K562 (cell line): ENCODE data around the gene TKTL1. TPM values are rescaled to one million over a fixed set of nuclear protein-coding genes. Genes with fewer than 3 reads are reported as not detected.

Source experiments
- BRF1 ChIP-seq: IDR thresholded peaks from 3 replicates; pipeline ENCODE4 v1.6.1; 2011; ENCODE audit warnings: borderline replicate concordance, mild to moderate bottlenecking; ENCODE audit not compliant: insufficient read length; ENCODE audit errors: extremely low read depth
- ELF1 ChIP-seq: fragments of 200-800 bp; sonication (Bioruptor generic); IDR thresholded peaks from 2 replicates; pipeline ENCODE4 v1.6.1; 2016; ENCODE audit warnings: missing genetic modification characterization, missing compliant biosample characterization
- HLTF ChIP-seq: fragments of 450-650 bp; IDR thresholded peaks from 2 replicates; pipeline ENCODE4 v1.6.1; 2016
- KAT7 ChIP-seq: sonication (generic); formaldehyde crosslinking; IDR thresholded peaks from 2 replicates; pipeline ENCODE4 v1.8.0; 2022; ENCODE audit warnings: missing genetic modification reagents, mild to moderate bottlenecking, borderline replicate concordance
- POLR2AphosphoS2 ChIP-seq: IDR thresholded peaks from 2 replicates; pipeline ENCODE4 v1.6.1; 2012; ENCODE audit warnings: low read length, improper control_type of control experiment
- PRPF4 ChIP-seq: fragments of 200-400 bp; formaldehyde crosslinking; IDR thresholded peaks from one replicate; pipeline ENCODE4 v1.6.1; 2017; ENCODE audit warnings: low read length, low read depth, mild to moderate bottlenecking; ENCODE audit not compliant: insufficient read depth, poor library complexity, severe bottlenecking
- TEAD4 ChIP-seq, 2 experiments: sonication (generic) in 1 of 2; formaldehyde crosslinking in 1 of 2; IDR thresholded peaks; 2 replicates each; pipeline versions ENCODE4 v1.6.1 to v1.8.0; 2012 to 2022; ENCODE audit warnings: borderline replicate concordance in 1 of 2, inconsistent platforms in 1 of 2, low read length in 1 of 2, mild to moderate bottlenecking in 1 of 2, missing genetic modification reagents in 1 of 2
- ZC3H8 ChIP-seq: fragments of 450-650 bp; IDR thresholded peaks from 2 replicates; pipeline ENCODE4 v1.6.1; 2017
- ZNF518B ChIP-seq: fragments of 250-450 bp; sonication (Bioruptor Pico); IDR thresholded peaks from 2 replicates; pipeline ENCODE4 v1.5.0; 2021; ENCODE audit warnings: mild to moderate bottlenecking, moderate library complexity
- ZNF589 ChIP-seq: fragments of 200-800 bp; sonication (Bioruptor generic); IDR thresholded peaks from 2 replicates; pipeline ENCODE4 v1.6.1; 2016; ENCODE audit warnings: low read depth, missing genetic modification characterization, missing compliant biosample characterization
- polyA plus RNA-seq, 8 experiments: library from polyadenylated mRNA; depleted of rRNA in 4 of 8; stranded (reverse) in 5 of 8; unstranded in 3 of 8; fragments of >200 nt; fragmentation: Nextera tagmentation in 2 of 8; fragmentation: Illumina TruSeq in 1 of 8; extraction: Ambion mirVana in 2 of 8; extraction: Trizol in 1 of 8; gene quantifications; 2 replicates each; pipeline versions ENCODE4 v1.2.1 to v1.2.3, GENCODE V29; 2011 to 2014; ENCODE audit warnings: inconsistent platforms in 1 of 8, missing spikeins in 1 of 8
- total RNA-seq, 7 experiments: library from RNA; depleted of rRNA in 6 of 7; stranded (reverse); fragments of >200 nt in 6 of 7; fragmentation: Illumina TruSeq in 2 of 7; extraction: Trizol in 2 of 7; gene quantifications; 2 replicates each; pipeline versions ENCODE4 v1.2.1 to v1.2.3, GENCODE V29; 2011 to 2021; ENCODE audit warnings: low replicate concordance in 1 of 7

Gene TKTL1
- total and polyA plus RNA-seq, 9 of the 15 experiments (the other 6 are each of a cell fraction or from before 2014, with no cell fraction given) = 0.18 to 0.71 (median 0.38) TPM

GRCh38 chrX:154379569-154379951 is 84.0 kb downstream of the TKTL1 start (continued):
- TF ChIP-seq ZNF518B = no peak
- no peak for TF ChIP-seq ZNF589 (CRISPR knock-in tag)
- TF ChIP-seq KAT7 (CRISPR knock-in tag) = peak; percentile 80; the same call in 1 of the 2 replicates
- no peak for TF ChIP-seq PRPF4
- 0 out of 2 replicates have a peak, but pooled peaks have one; percentile 46 for TF ChIP-seq ELF1 (tag)
- TF ChIP-seq HLTF = no peak
- 0 out of 2 replicates have a peak, but pooled peaks have one; percentile 2 for TF ChIP-seq TEAD4 (IDR thresholded peaks at IDR 0.05; ENCODE audit: low read length)
- no peak for TF ChIP-seq TEAD4 (CRISPR knock-in tag; IDR thresholded peaks at IDR 0.05; ENCODE audit: borderline replicate concordance)
- TF ChIP-seq ZC3H8 = no peak
- TF ChIP-seq BRF1 = no peak
- no peak for TF ChIP-seq POLR2AphosphoS2

Other genes starting within 250 kb of the TKTL1 start
Only the 7 nearest of the 19 such genes appear.
- not detected in 2 replicates for gene OPN1MW, start 113.2 kb upstream of the TKTL1 start, total RNA-seq (2014; rRNA removed)
- not detected in 2 replicates for gene OPN1MW, start 113.2 kb upstream of the TKTL1 start, total RNA-seq (2014; rRNA removed; fragmentation: Illumina TruSeq; extraction: Trizol)
- not detected in 2 replicates for gene OPN1MW, start 113.2 kb upstream of the TKTL1 start, total RNA-seq (2015; rRNA removed; fragmentation: Illumina TruSeq; extraction: Trizol)
- not detected in 2 replicates for gene OPN1MW, start 113.2 kb upstream of the TKTL1 start, total RNA-seq (2021)
- not detected in 2 replicates for gene OPN1MW, start 113.2 kb upstream of the TKTL1 start, polyA plus RNA-seq (2011; rRNA removed)
- gene OPN1MW, start 113.2 kb upstream of the TKTL1 start, polyA plus RNA-seq (2014; fragmentation: Illumina TruSeq; extraction: Trizol) = not detected in 2 replicates
- not detected for gene OPN1MW, start 113.2 kb upstream of the TKTL1 start, polyA plus RNA-seq (2014; fragmentation: Nextera tagmentation; extraction: Ambion mirVana)
- gene OPN1MW, start 113.2 kb upstream of the TKTL1 start, polyA plus RNA-seq (2014; rRNA removed) = not detected in 2 replicates
- gene OPN1MW2, start 76.0 kb upstream of the TKTL1 start, total RNA-seq (2014; rRNA removed) = not detected in 2 replicates
- not detected in 2 replicates for gene OPN1MW2, start 76.0 kb upstream of the TKTL1 start, total RNA-seq (2014; rRNA removed; fragmentation: Illumina TruSeq; extraction: Trizol)
- gene OPN1MW2, start 76.0 kb upstream of the TKTL1 start, total RNA-seq (2015; rRNA removed; fragmentation: Illumina TruSeq; extraction: Trizol) = not detected in 2 replicates
- not detected in 2 replicates for gene OPN1MW2, start 76.0 kb upstream of the TKTL1 start, total RNA-seq (2021)
- 0.14 TPM in 1 of 2 replicates, not detected in the other for gene OPN1MW2, start 76.0 kb upstream of the TKTL1 start, polyA plus RNA-seq (2011; rRNA removed)
- 0.17 TPM in 1 of 2 replicates, not detected in the other for gene OPN1MW2, start 76.0 kb upstream of the TKTL1 start, polyA plus RNA-seq (2014; fragmentation: Illumina TruSeq; extraction: Trizol)
- under 1 TPM in 1 of 2 experiments, not detected in 1; 0.06 TPM for gene OPN1MW2, start 76.0 kb upstream of the TKTL1 start, polyA plus RNA-seq (2014; fragmentation: Nextera tagmentation; extraction: Ambion mirVana)
- gene OPN1MW2, start 76.0 kb upstream of the TKTL1 start, polyA plus RNA-seq (2014; rRNA removed) = not detected in 2 replicates
- not detected in 2 replicates for gene OPN1MW3, start 38.2 kb upstream of the TKTL1 start, total RNA-seq (2014; rRNA removed)
- gene OPN1MW3, start 38.2 kb upstream of the TKTL1 start, total RNA-seq (2014; rRNA removed; fragmentation: Illumina TruSeq; extraction: Trizol) = not detected in 2 replicates
- not detected in 2 replicates for gene OPN1MW3, start 38.2 kb upstream of the TKTL1 start, total RNA-seq (2015; rRNA removed; fragmentation: Illumina TruSeq; extraction: Trizol)
- gene OPN1MW3, start 38.2 kb upstream of the TKTL1 start, total RNA-seq (2021) = not detected in 2 replicates
- gene OPN1MW3, start 38.2 kb upstream of the TKTL1 start, polyA plus RNA-seq (2011; rRNA removed) = not detected in 2 replicates
- not detected in 2 replicates for gene OPN1MW3, start 38.2 kb upstream of the TKTL1 start, polyA plus RNA-seq (2014; fragmentation: Illumina TruSeq; extraction: Trizol)
- gene OPN1MW3, start 38.2 kb upstream of the TKTL1 start, polyA plus RNA-seq (2014; fragmentation: Nextera tagmentation; extraction: Ambion mirVana) = not detected
- gene OPN1MW3, start 38.2 kb upstream of the TKTL1 start, polyA plus RNA-seq (2014; rRNA removed) = not detected in 2 replicates
- 0.08 TPM in 1 of 2 replicates, not detected in the other for gene TEX28, start 671 bp upstream of the TKTL1 start, total RNA-seq (2014; rRNA removed)
- gene TEX28, start 671 bp upstream of the TKTL1 start, total RNA-seq (2014; rRNA removed; fragmentation: Illumina TruSeq; extraction: Trizol) = not detected in 2 replicates
- gene TEX28, start 671 bp upstream of the TKTL1 start, total RNA-seq (2015; rRNA removed; fragmentation: Illumina TruSeq; extraction: Trizol) = not detected in 2 replicates
- gene TEX28, start 671 bp upstream of the TKTL1 start, total RNA-seq (2021) = not detected in 2 replicates
- not detected in 2 replicates for gene TEX28, start 671 bp upstream of the TKTL1 start, polyA plus RNA-seq (2011; rRNA removed)
- gene TEX28, start 671 bp upstream of the TKTL1 start, polyA plus RNA-seq (2014; fragmentation: Illumina TruSeq; extraction: Trizol) = not detected in 2 replicates
- gene TEX28, start 671 bp upstream of the TKTL1 start, polyA plus RNA-seq (2014; fragmentation: Nextera tagmentation; extraction: Ambion mirVana) = not detected
- not detected in 2 replicates for gene TEX28, start 671 bp upstream of the TKTL1 start, polyA plus RNA-seq (2014; rRNA removed)
- gene FLNA, start 78.8 kb downstream of the TKTL1 start, total RNA-seq (2014; rRNA removed) = 554 and 803 TPM in 2 replicates
- 72.2 and 110 TPM in 2 replicates for gene FLNA, start 78.8 kb downstream of the TKTL1 start, total RNA-seq (2014; rRNA removed; fragmentation: Illumina TruSeq; extraction: Trizol)
- gene FLNA, start 78.8 kb downstream of the TKTL1 start, total RNA-seq (2015; rRNA removed; fragmentation: Illumina TruSeq; extraction: Trizol) = 135 and 162 TPM in 2 replicates
- gene FLNA, start 78.8 kb downstream of the TKTL1 start, total RNA-seq (2021) = 672 and 735 TPM in 2 replicates
- 86.6 and 165 TPM in 2 replicates for gene FLNA, start 78.8 kb downstream of the TKTL1 start, polyA plus RNA-seq (2011; rRNA removed)
- 329 and 438 TPM in 2 replicates for gene FLNA, start 78.8 kb downstream of the TKTL1 start, polyA plus RNA-seq (2014; fragmentation: Illumina TruSeq; extraction: Trizol)
- 1 to 10 TPM; 6.2 to 6.8 TPM for gene FLNA, start 78.8 kb downstream of the TKTL1 start, polyA plus RNA-seq (2014; fragmentation: Nextera tagmentation; extraction: Ambion mirVana)
- gene FLNA, start 78.8 kb downstream of the TKTL1 start, polyA plus RNA-seq (2014; rRNA removed) = 226 and 245 TPM in 2 replicates
- 32.9 and 36.2 TPM in 2 replicates for gene EMD, start 83.5 kb downstream of the TKTL1 start, total RNA-seq (2014; rRNA removed)
- 37.5 and 38.3 TPM in 2 replicates for gene EMD, start 83.5 kb downstream of the TKTL1 start, total RNA-seq (2014; rRNA removed; fragmentation: Illumina TruSeq; extraction: Trizol)
- gene EMD, start 83.5 kb downstream of the TKTL1 start, total RNA-seq (2015; rRNA removed; fragmentation: Illumina TruSeq; extraction: Trizol) = 61.9 and 67.8 TPM in 2 replicates
- gene EMD, start 83.5 kb downstream of the TKTL1 start, total RNA-seq (2021) = 124 and 135 TPM in 2 replicates
- gene EMD, start 83.5 kb downstream of the TKTL1 start, polyA plus RNA-seq (2011; rRNA removed) = 77.4 and 81.2 TPM in 2 replicates
- gene EMD, start 83.5 kb downstream of the TKTL1 start, polyA plus RNA-seq (2014; fragmentation: Illumina TruSeq; extraction: Trizol) = 177 and 206 TPM in 2 replicates
- gene EMD, start 83.5 kb downstream of the TKTL1 start, polyA plus RNA-seq (2014; fragmentation: Nextera tagmentation; extraction: Ambion mirVana) = 1 to 10 TPM; 2.3 to 3.1 TPM
- 86.7 and 110 TPM in 2 replicates for gene EMD, start 83.5 kb downstream of the TKTL1 start, polyA plus RNA-seq (2014; rRNA removed)
- 4,111 and 4,705 TPM in 2 replicates for gene RPL10, start 102.6 kb downstream of the TKTL1 start, total RNA-seq (2014; rRNA removed)
- 3,682 and 4,010 TPM in 2 replicates for gene RPL10, start 102.6 kb downstream of the TKTL1 start, total RNA-seq (2014; rRNA removed; fragmentation: Illumina TruSeq; extraction: Trizol)
- gene RPL10, start 102.6 kb downstream of the TKTL1 start, total RNA-seq (2015; rRNA removed; fragmentation: Illumina TruSeq; extraction: Trizol) = 3,735 and 3,774 TPM in 2 replicates
- gene RPL10, start 102.6 kb downstream of the TKTL1 start, total RNA-seq (2021) = 4,299 and 4,408 TPM in 2 replicates
- gene RPL10, start 102.6 kb downstream of the TKTL1 start, polyA plus RNA-seq (2011; rRNA removed) = 5,297 and 6,545 TPM in 2 replicates
- gene RPL10, start 102.6 kb downstream of the TKTL1 start, polyA plus RNA-seq (2014; fragmentation: Illumina TruSeq; extraction: Trizol) = 6,119 and 7,432 TPM in 2 replicates
- 1,000 to 10,000 TPM; 5,014 to 7,600 TPM for gene RPL10, start 102.6 kb downstream of the TKTL1 start, polyA plus RNA-seq (2014; fragmentation: Nextera tagmentation; extraction: Ambion mirVana)
- gene RPL10, start 102.6 kb downstream of the TKTL1 start, polyA plus RNA-seq (2014; rRNA removed) = 6,193 and 7,323 TPM in 2 replicates